Measurements from ENCODE around the gene OSBPL5.

GRCh38 chr11:3137486-3138177 lies 27.5 kb downstream of the OSBPL5 start:
- no peak for TF ChIP-seq ZNF146 (tag by site-specific recombination; IDR thresholded peaks at IDR 0.05)
- TF ChIP-seq MZF1 (tag by site-specific recombination; IDR thresholded peaks at IDR 0.05; ENCODE audit: borderline replicate concordance), result no peak
- no peak for TF ChIP-seq TRIM28 (IDR thresholded peaks at IDR 0.05; ENCODE audit: borderline replicate concordance, low read length)
- no peak for TF ChIP-seq ZNF426 (tag by site-specific recombination; IDR thresholded peaks at IDR 0.05)
- TF ChIP-seq ZNF175 (tag by site-specific recombination; IDR thresholded peaks at IDR 0.05), result no peak
- no peak for TF ChIP-seq CTCF (tag by site-specific recombination; IDR thresholded peaks at IDR 0.05)
- TF ChIP-seq KLF1 (tag by site-specific recombination; IDR thresholded peaks at IDR 0.05), result no peak
- no peak for TF ChIP-seq BCL11B (tag by site-specific recombination; IDR thresholded peaks at IDR 0.05; ENCODE audit: low read depth)

Data from HEK293 (cell line).